B cell (primary cell): ENCODE results near the gene SPACA6. TPM values are rescaled to one million over a fixed set of nuclear protein-coding genes. Genes with fewer than 3 reads are reported as not detected.

Experiments
- ATAC-seq: fragments of 200-7000 bp; cut with Tn5 transposase; one replicate; pipeline ENCODE4 v1.10.0; 2021; ENCODE audit warnings: low read depth, mild to moderate bottlenecking, moderate number of reproducible peaks, moderate library complexity
- CTCF ChIA-PET: fragments of 350-600 bp; sonication (Branson Sonifier 250); formaldehyde crosslinking; loops from one replicate; lab custom pipeline; 2021; ENCODE audit warnings: antibody characterized with exemption, inconsistent platforms; lab: Charles Lee
- POLR2A ChIA-PET: fragments of 350-600 bp; sonication (Branson Sonifier 250); formaldehyde crosslinking; loops from one replicate; lab custom pipeline; 2021; ENCODE audit warnings: antibody characterized with exemption; lab: Charles Lee
- DNase-seq: peaks from one replicate; pipeline ENCODE4 v3.0.0; 2013
- H2AFZ ChIP-seq: 2 replicates; pipeline ENCODE4 v1.6.1; 2012; ENCODE audit warnings: mild to moderate bottlenecking, low read depth, low read length; ENCODE audit not compliant: insufficient read depth, poor library complexity, severe bottlenecking
- H3K27ac ChIP-seq, 2 donors: 1 replicate in 1 of 2; 2 replicates in 1 of 2; pipeline ENCODE4 v1.5.1; 2012 to 2013; ENCODE audit warnings: low read length in 2 of 2, mild to moderate bottlenecking in 2 of 2, moderate library complexity in 1 of 2
- H3K27me3 ChIP-seq, 4 experiments: fragments of 200-600 bp in 1 of 4; sonication (generic) in 1 of 4; replicated peaks in 1 of 4; 1 replicate in 2 of 4; 2 replicates in 2 of 4; pipeline versions ENCODE4 v1.6.1 to v1.7.0; 2013 to 2016; ENCODE audit warnings: low read length in 3 of 4, mild to moderate bottlenecking in 2 of 4, mixed read lengths in 1 of 4, moderate library complexity in 1 of 4; ENCODE audit not compliant: insufficient read depth in 4 of 4, control insufficient read depth in 3 of 4; ENCODE audit errors: control extremely low read depth in 1 of 4
- H3K36me3 ChIP-seq, 2 experiments: replicated peaks in 1 of 2; 1 replicate in 1 of 2; 2 replicates in 1 of 2; pipeline versions ENCODE4 v1.6.1 to v1.7.1; 2013; ENCODE audit warnings: low read length in 1 of 2; ENCODE audit not compliant: insufficient read depth in 2 of 2, control insufficient read depth in 1 of 2; ENCODE audit errors: control extremely low read depth in 1 of 2, extremely low read depth in 1 of 2
- H3K4me1 ChIP-seq, 2 donors: fragments of 200-600 bp in 1 of 2; sonication (generic) in 1 of 2; 1 replicate in 1 of 2; 2 replicates in 1 of 2; pipeline versions ENCODE4 v1.5.1 to v1.6.1; 2013 to 2017; ENCODE audit warnings: low read length in 2 of 2; ENCODE audit not compliant: control insufficient read depth in 2 of 2, insufficient read depth in 2 of 2
- H3K4me2 ChIP-seq: replicated peaks from 2 replicates; pipeline ENCODE3; 2012; ENCODE audit warnings: mild to moderate bottlenecking, low read depth, low read length; ENCODE audit not compliant: poor library complexity, severe bottlenecking
- H3K4me3 ChIP-seq, 5 experiments: fragments of 200-600 bp in 1 of 5; sonication (generic) in 1 of 5; 1 replicate in 3 of 5; 2 replicates in 2 of 5; pipeline versions ENCODE4 v1.5.1 to v1.7.0; 2011 to 2016; ENCODE audit warnings: low read length in 4 of 5, mild to moderate bottlenecking in 4 of 5, low read depth in 2 of 5, control low read depth in 1 of 5, moderate library complexity in 1 of 5; ENCODE audit not compliant: insufficient read depth in 1 of 5; ENCODE audit errors: control extremely low read depth in 1 of 5, extremely low read depth in 1 of 5
- H3K79me2 ChIP-seq: fragments of 200-600 bp; sonication (generic); one replicate; pipeline ENCODE4 v1.6.0; 2016; ENCODE audit warnings: low read length; ENCODE audit not compliant: control insufficient read depth, insufficient read depth
- H3K9ac ChIP-seq: fragments of 200-600 bp; sonication (generic); 2 replicates; pipeline ENCODE4 v1.6.1; 2017; ENCODE audit warnings: mild to moderate bottlenecking, low read length, moderate library complexity
- H3K9me3 ChIP-seq, 3 donors: one replicate each; pipeline versions ENCODE4 v1.6.1 to v1.7.1; 2013; ENCODE audit warnings: low read length in 2 of 3; ENCODE audit not compliant: control insufficient read depth in 2 of 3, insufficient read depth in 1 of 3; ENCODE audit errors: control extremely low read depth in 1 of 3
- H4K20me1 ChIP-seq: 2 replicates; pipeline ENCODE4 v1.6.0; 2012; ENCODE audit warnings: mild to moderate bottlenecking, low read length; ENCODE audit not compliant: insufficient read depth, control insufficient read depth, poor library complexity, severe bottlenecking
- H3K27ac Mint-ChIP-seq: one replicate; pipeline ENCODE4 v1.8.0; 2021; ENCODE audit warnings: mixed read lengths
- H3K27me3 Mint-ChIP-seq: one replicate; pipeline ENCODE4 v1.8.0; 2021; ENCODE audit warnings: mixed read lengths
- H3K4me1 Mint-ChIP-seq: one replicate; pipeline ENCODE4 v1.8.0; 2021; ENCODE audit warnings: mixed read lengths
- H3K4me3 Mint-ChIP-seq: one replicate; pipeline ENCODE4 v1.8.0; 2021; ENCODE audit warnings: mixed read lengths
- H3K9me3 Mint-ChIP-seq: one replicate; pipeline ENCODE4 v1.8.0; 2022; ENCODE audit warnings: mixed read lengths; ENCODE audit not compliant: insufficient read depth
- CTCF ChIP-seq: fragments of 200-600 bp; IDR thresholded peaks from one replicate; pipeline ENCODE4 v1.8.0; 2022; ENCODE audit warnings: antibody characterized with exemption, mild to moderate bottlenecking
- EZH2 ChIP-seq: IDR thresholded peaks from 2 replicates; pipeline ENCODE4 v1.6.1; 2012; ENCODE audit warnings: borderline replicate concordance, low read depth, mild to moderate bottlenecking, moderate library complexity, low read length; ENCODE audit not compliant: insufficient read depth, poor library complexity, severe bottlenecking
- WGBS: methylation state at CpG from one replicate; pipeline ENCODE4 v1.1.5; 2013; ENCODE audit warnings: missing lambda C conversion rate; ENCODE audit not compliant: insufficient coverage; 5-methylcytosine and 5-hydroxymethylcytosine counted together
- intact Hi-C: fragments of 100-400 bp; cut with micrococcal nuclease; formaldehyde crosslinking; loops from one replicate; pipeline ENCODE4 v1.10.0; 2022
- polyA plus RNA-seq: library from polyadenylated mRNA; depleted of rRNA; stranded (reverse); fragments of >200 nt; gene quantifications from 2 replicates; pipeline ENCODE4 v1.2.3, GENCODE V29; 2012
- total RNA-seq, 2 donors: library from RNA; stranded (reverse); fragments of 120-200 nt in 1 of 2; gene quantifications; 1 replicate in 1 of 2; 2 replicates in 1 of 2; pipeline versions ENCODE4 v1.2.3 to v1.2.4, GENCODE V29; 2013 to 2022

SPACA6 gene
- total and polyA plus RNA-seq, 2 donors (not counting 1 experiment from before 2014, with no cell fraction given), result 3.3 to 4.0 TPM

GRCh38 chr19:51726049-51726448 is 32.9 kb downstream of the SPACA6 start:
- Histone ChIP-seq H3K9me3 (peaks cover 0 to 47% (median 7%) of the 10 kb centered on the region in 3 donors), H3K36me3 (no peaks in the 10 kb centered on the region), H3K27me3 (peaks cover 0 to 54% (median 10%) of the 10 kb centered on the region in 4 experiments), H3K27ac (no peak overlapping the region), H3K4me1 (peaks cover 0 to 3% of the 10 kb centered on the region in 2 donors), H3K4me2 (no peak overlapping the region), H3K79me2 (no peaks in the 10 kb centered on the region), H3K4me3 (no peak overlapping the region), H2AFZ (no peak overlapping the region), H3K9ac (no peak overlapping the region), H4K20me1 (no peaks in the 10 kb centered on the region)
- peaks cover 8% of the 10 kb centered on the region for H3K4me1 Mint-ChIP-seq
- intact Hi-C loops, result no loop called here
- H3K27ac Mint-ChIP-seq, result no peak overlapping the region
- ATAC-seq (no peak), DNase-seq (no peak)
- ChIA-PET POLR2A (no interaction called here), CTCF (no interaction called here)
- 80% methylated on average over 12 of the region's 14 CpGs for WGBS
- no peak overlapping the region for H3K4me3 Mint-ChIP-seq
- TF ChIP-seq EZH2 (no peak), CTCF (no peak)
- peaks cover 43% of the 10 kb centered on the region for H3K27me3 Mint-ChIP-seq
- peaks cover 6% of the 10 kb centered on the region for H3K9me3 Mint-ChIP-seq

DNA sequence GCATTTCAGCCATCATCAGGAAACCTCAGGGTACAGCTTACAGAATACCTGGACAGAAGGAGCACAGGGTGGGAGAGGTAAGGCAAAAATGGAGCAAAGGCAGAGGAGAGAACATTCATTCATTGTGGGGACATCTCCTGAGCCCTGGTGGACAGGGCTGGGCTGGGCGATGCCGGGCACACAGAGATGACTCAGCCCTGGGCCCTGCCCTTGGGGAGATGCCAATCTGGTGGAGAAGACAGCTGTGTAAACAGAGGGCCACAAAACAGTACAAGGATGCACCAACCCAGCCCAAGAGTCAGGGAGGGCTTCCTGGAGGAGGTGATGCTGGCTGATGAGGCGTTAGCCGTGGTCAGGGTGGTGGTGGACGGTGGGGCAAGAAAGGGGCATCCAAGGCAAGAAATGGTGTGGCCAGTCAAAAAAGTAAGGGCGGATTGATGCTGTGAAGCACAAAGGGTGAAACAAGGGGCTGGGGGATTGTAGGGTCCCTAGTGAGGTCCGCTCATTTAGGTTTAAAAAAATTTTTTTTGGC is 34.3 kb downstream of the SPACA6 start:
- H3K4me3 Mint-ChIP-seq, result no peak overlapping the region
- DNase-seq (no peak), ATAC-seq (no peak)
- peaks cover 0 to 2% of the 10 kb centered on the region in 2 donors for H3K4me1 ChIP-seq
- no peaks in the 10 kb centered on the region for H4K20me1 ChIP-seq
- no peak overlapping the region for H3K4me3 ChIP-seq
- WGBS, result 94% methylated on average over 7 of the region's 7 CpGs
- no peak overlapping the region for H2AFZ ChIP-seq
- intact Hi-C loops, result no loop called here
- peaks cover 0 to 45% (median 9%) of the 10 kb centered on the region in 4 experiments for H3K27me3 ChIP-seq
- H3K79me2 ChIP-seq, result no peaks in the 10 kb centered on the region
- ChIA-PET POLR2A (no interaction called here), CTCF (no interaction called here)
- peaks cover 45% of the 10 kb centered on the region for H3K27me3 Mint-ChIP-seq
- TF ChIP-seq CTCF, result no peak
- no peak for TF ChIP-seq EZH2
- H3K27ac ChIP-seq, result no peak overlapping the region
- no peaks in the 10 kb centered on the region for H3K36me3 ChIP-seq
- H3K27ac Mint-ChIP-seq, result no peak overlapping the region
- peaks cover 0 to 55% (median 7%) of the 10 kb centered on the region in 3 donors for H3K9me3 ChIP-seq
- H3K4me2 ChIP-seq, result no peak overlapping the region
- H3K9ac ChIP-seq, result no peak overlapping the region
- H3K9me3 Mint-ChIP-seq, result peaks cover 10% of the 10 kb centered on the region
- H3K4me1 Mint-ChIP-seq, result peaks cover 6% of the 10 kb centered on the region
